ENCODE data around the gene FUS.
"Not testable (repeated sequence)": the region's sequence is repeated elsewhere in the genome, so short reads cannot be mapped to it uniquely, and the experiment has no call there.

FUS gene

GRCh38 chr16:31144418-31144817 lies 35.5 kb upstream of the FUS start:
- DNase-seq = not testable (repeated sequence)

GRCh38 chr16:31145398-31145990 lies 34.4 kb upstream of the FUS start:
- no peak for DNase-seq

- DNase-seq = no peak
Observed at GRCh38 chr16:31147574-31147973, 32.4 kb upstream of the FUS start.

- no peak for DNase-seq
Observed at GRCh38 chr16:31148281-31148728, 31.6 kb upstream of the FUS start.

GRCh38 chr16:31148896-31149295 lies 31.0 kb upstream of the FUS start:
- DNase-seq = no peak

- no peak for DNase-seq
Observed at GRCh38 chr16:31149332-31149731, 30.6 kb upstream of the FUS start.

DNA sequence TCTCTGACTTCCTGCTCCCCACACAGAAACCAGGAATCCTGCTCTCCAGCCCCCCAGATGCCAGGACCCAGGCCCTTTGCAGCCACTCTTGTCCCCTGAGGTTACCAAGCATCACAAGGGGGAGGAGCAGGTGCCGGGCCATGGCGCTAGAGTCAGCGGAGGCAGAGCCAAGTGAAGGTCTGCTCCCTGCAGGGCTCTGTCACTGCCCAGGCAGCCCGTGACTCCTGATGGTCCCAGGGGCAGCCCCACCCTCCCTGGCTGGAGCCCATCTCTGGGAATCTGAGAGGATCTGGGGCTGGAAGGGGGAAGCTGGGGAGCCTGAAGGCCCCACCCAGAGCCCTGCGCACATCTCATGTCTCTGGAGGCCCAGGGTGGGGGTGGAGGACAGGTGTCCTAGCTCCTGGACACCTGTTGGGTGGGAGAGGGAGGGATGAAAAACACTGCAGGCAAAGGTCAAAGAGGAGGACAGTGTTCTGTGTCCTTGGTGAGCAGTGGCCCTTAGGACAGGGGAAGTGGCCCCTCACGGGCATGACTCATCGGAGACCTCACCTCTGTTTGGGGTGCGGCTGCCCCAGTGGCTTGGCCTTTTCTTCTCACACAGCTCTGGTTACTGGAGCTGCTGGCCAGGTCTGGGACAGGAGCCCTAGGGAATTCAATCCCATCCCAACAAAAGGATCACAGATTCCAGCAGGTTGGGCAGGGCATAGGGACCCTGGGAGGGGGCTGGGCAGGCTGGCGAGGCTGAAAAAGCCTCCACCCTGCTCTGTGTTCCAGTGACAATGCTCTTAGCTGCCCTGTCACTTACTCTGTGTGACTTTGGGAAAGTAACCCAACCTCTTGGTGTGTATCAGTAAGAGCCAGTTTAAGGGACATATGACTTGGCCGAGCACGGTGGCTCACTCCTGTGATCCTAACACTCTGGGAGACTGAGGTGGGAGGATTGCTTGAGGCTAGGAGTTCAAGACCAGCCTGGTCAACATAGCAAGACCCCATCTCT lies 29.7 kb upstream of the FUS start, which contains the start of gene PRSS36:
PRSS36 (minus strand) TSS at position 173 of the 997 bp plus-strand sequence; CDS start at position 142, 31 bp downstream.
- no peak for DNase-seq

DNA sequence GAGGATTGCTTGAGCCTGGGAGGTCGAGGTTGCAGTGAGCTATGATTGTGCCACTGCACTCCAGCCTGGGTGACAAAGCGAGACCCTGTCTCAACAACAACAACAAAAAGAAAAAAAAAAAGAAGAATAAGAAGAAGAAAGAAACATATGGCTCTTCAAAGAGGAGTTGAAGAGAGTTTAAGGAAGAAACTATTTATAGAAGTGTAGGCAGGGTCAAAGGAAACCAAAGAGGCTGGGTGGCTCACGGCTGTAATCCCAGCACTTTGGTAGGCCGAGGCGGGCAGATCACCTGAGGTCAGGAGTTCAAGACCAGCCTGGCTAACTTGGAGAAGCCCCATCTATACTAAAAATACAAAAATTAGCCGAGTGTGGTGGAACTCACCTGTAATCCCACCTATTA lies 29.0 kb upstream of the FUS start:
- not testable (repeated sequence) for DNase-seq

DNA sequence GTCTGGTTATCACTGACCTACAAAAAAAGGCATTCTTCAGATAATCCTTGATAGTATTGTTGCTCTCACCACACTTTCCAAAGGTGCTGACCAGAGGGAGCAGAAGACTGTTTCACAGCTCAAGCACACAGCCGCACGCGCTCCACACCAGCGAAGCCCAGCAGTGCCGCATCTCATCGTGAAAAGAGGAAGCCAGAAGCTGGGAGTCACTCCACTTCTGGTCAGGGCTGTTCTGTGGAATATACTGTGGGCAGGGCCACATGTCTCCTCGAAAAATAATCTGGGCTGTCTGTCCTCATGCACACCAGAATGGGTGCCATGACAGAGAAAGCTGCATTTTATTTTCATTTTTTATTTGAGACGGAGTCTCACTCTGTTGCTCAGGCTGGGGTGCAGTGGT lies 22.8 kb upstream of the FUS start:
- no peak for DNase-seq

GRCh38 chr16:31167315-31167714 lies 12.6 kb upstream of the FUS start:
- no peak for DNase-seq

GRCh38 chr16:31168848-31169247 lies 11.1 kb upstream of the FUS start:
- no peak for DNase-seq

DNA sequence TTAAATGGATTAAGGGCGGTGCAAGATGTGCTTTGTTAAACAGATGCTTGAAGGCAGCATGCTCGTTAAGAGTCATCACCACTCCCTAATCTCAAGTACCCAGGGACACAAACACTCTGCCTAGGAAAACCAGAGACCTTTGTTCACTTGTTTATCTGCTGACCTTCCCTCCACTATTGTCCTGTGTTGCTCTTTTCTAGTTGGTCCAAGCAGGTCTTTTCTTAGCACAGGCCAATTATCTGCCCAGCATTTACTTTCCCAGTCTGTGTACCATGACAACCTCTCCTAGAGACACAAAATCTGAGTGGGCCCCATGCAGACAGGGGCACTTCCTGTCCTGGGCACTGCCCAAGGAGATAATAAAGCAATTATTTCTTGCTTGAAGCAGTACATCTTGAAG lies 9.9 kb upstream of the FUS start:
- not testable (repeated sequence) for DNase-seq

- peak; percentile 59 for DNase-seq
Observed at GRCh38 chr16:31177136-31177535, 2.8 kb upstream of the FUS start.

DNA sequence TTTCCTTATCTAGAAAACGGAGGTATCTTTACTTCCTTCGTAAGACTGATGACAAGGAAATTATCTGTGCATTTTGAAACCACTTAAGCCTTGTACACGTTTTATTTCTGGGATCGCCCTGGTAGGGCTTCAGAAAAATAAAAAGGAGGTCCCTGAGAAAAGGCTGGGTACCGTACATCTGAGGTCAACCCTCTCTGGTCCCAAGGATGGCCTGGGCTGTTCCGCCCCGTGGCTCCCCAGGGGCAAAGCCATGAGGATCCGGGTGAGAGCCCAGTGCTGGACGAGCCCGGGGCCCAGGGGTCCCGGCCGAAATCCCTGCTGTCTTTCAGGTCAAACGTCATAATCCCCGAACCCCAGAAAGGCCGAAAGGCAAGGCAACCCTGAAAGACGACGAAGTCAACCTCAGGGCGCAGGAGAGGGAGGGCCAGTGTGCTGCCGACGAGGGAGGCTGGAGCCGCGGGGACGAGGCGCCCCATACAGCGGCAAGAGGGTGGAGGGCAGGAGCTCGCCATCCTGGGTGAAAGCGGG lies 656 bp upstream of the FUS start:
- DNase-seq = no peak

DNA sequence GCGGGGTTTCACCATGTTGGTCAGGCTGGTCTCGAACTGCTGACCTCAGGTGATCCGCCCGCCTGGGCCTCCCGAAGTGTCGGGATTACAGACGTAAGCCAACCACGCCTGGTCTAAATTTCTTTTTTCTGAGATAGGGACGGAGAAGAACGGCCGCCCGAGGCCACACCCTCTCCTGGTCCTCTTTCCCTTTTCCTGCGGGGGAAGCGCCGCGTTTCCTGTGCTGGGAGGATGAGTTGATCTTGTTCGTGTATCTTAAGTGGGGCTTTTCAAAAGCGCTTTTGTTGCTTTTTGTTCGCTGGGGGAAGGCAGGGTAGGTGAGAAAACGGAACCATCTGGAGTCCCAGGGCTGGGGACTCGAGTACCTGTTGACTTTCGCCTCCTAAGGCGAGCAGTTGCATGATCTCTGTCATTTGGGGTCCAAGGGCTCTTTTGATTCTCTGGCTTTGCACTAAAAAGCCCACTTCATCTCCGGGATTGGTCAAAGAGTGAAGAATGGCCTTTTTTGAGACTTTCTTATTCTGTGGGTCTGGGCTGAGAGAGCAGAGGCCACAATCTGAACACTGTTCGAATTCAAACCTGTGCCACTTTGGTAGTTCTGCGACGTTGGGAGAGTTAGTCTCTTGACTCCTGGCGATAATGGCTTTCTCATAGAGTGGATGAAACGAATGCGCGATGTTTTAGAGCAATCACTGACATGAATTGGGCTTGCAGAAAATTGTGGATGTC lies 1.3 kb downstream of the FUS start:
- DNase-seq = no peak

- DNase-seq = no peak
Observed at GRCh38 chr16:31182391-31182790, 2.5 kb downstream of the FUS start.

DNA sequence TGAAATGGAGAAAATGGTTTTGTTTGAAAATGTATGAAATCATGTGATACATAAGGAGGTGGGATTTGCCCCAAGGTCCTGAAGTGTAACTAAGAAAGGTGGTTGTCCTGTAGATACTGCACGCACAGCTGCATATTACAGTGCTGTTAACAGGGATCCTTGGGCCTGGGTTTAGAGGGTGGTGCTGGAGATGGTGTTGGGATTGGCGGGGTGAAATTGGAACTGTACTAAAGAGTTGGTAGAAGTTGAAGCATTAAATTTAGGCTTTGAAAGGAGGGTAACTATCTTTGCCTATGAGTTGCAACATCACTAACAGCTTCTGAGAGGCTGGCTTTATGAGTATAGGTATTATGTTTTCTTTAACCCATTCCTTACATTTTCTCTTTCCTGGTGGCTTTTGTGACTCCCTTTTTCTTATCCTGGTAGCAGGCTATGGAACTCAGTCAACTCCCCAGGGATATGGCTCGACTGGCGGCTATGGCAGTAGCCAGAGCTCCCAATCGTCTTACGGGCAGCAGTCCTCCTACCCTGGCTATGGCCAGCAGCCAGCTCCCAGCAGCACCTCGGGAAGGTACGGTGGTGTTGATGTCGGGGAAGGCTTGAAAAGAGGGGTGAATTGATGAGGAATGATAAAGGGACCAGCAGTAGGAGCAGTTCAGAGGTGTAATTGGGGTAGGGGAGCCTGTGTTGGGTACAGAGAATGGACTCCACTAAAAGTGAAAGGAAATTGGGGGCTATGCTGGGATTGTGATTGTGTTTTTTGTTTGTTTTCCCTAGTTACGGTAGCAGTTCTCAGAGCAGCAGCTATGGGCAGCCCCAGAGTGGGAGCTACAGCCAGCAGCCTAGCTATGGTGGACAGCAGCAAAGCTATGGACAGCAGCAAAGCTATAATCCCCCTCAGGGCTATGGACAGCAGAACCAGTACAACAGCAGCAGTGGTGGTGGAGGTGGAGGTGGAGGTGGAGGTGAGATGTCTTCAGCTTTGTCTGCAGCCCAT lies 3.8 kb downstream of the FUS start:
- no peak for DNase-seq

DNA sequence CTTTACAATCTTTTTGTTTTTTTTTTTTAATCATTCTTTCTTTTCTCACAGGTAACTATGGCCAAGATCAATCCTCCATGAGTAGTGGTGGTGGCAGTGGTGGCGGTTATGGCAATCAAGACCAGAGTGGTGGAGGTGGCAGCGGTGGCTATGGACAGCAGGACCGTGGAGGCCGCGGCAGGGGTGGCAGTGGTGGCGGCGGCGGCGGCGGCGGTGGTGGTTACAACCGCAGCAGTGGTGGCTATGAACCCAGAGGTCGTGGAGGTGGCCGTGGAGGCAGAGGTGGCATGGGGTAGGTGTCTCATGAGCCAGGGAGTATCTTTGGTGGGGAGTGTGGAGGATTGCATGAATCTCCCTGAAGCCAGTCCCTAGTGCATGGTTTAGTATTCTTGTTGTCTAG lies 4.9 kb downstream of the FUS start:
- no peak for DNase-seq

- DNase-seq = no peak
Observed at GRCh38 chr16:31185339-31185738, 5.4 kb downstream of the FUS start.

GRCh38 chr16:31186176-31186575 lies 6.2 kb downstream of the FUS start:
- DNase-seq = no peak

DNA sequence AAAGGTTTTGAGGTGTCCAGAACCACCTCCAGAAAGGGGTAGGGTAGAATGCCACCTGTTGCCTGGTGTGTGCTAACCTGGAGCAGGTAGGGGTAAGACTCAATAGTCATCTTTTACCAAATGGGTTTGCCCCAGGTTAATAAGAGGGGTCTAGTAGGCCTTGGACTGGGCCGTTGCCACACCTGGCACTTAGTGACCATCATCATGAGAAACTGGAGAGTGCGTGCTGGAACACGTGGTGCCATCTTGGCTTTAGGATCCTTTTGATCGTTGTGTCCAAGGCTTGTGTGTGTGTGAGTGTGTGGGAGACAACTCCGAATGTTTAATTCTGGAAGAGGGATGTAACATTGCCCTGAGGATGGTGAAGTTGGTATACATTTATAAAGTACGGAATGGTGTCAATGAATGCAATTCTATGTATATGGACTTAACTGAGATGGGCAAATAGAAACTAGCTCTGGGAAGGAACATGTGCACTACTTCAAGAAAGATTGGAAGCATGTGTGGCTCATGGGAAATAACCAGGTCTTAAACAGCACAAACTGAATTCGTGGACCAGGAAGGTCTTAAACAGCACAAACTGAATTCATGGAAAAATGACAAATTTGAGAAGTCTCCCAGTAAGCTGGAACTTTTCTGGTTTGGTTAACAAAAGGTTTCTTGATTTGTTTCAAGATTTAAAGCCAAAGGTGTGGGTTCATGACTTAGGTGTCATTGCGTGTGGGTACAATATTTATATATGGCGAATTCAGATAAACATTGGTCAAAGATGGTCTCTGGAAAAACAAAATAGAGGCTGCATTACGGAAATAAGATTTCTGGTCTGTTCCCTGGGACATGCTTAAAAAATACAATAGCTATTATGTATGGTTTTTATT lies 7.2 kb downstream of the FUS start:
- no peak for DNase-seq

Measured in CD4-positive, alpha-beta T cell treated with Interleukin-12 subunit alpha and Interleukin-12 subunit beta, for 1 hour (primary cell).